Natural killer cell (primary cell): ENCODE measurements around the gene MOV10L1. TPM values are rescaled to one million over a fixed set of nuclear protein-coding genes. Genes with fewer than 3 reads are reported as not detected.
A peak's percentile ranks its signal among the peaks of the same experiment; 100 is the strongest.

ENCODE experiments used
- ATAC-seq, 3 donors: fragments of 150-1000 bp in 2 of 3; fragments of 200-7000 bp in 1 of 3; cut with Tn5 transposase; 1 replicate in 1 of 3; 2 replicates in 2 of 3; pipeline ENCODE4 v1.10.0; 2021; ENCODE audit warnings: mild to moderate bottlenecking in 2 of 3, moderate library complexity in 2 of 3
- DNase-seq, 2 donors: peaks; one replicate each; pipeline versions ENCODE4 v3.0.0 to v3.0.0-alpha.2; 2013 to 2021; ENCODE audit warnings: mixed read lengths in 1 of 2
- H3K27ac ChIP-seq: one replicate; pipeline ENCODE4 v1.5.1; 2013; ENCODE audit warnings: mild to moderate bottlenecking, low read length
- H3K27me3 ChIP-seq: one replicate; pipeline ENCODE4 v1.6.1; 2013; ENCODE audit warnings: low read length; ENCODE audit not compliant: control insufficient read depth, insufficient read depth
- H3K36me3 ChIP-seq: one replicate; pipeline ENCODE4 v1.6.1; 2013; ENCODE audit warnings: low read length; ENCODE audit not compliant: control insufficient read depth, insufficient read depth
- H3K4me1 ChIP-seq: one replicate; pipeline ENCODE4 v1.6.1; 2013; ENCODE audit warnings: low read length; ENCODE audit not compliant: control insufficient read depth, insufficient read depth
- H3K4me3 ChIP-seq: one replicate; pipeline ENCODE4 v1.5.1; 2013; ENCODE audit warnings: low read length
- H3K9me3 ChIP-seq: one replicate; pipeline ENCODE4 v1.6.1; 2013; ENCODE audit warnings: low read length; ENCODE audit not compliant: control insufficient read depth, insufficient read depth
- H3K27ac Mint-ChIP-seq, 2 donors: one replicate each; pipeline ENCODE4 v1.8.0; 2022; ENCODE audit warnings: mild to moderate bottlenecking in 2 of 2, mixed read lengths in 2 of 2, moderate library complexity in 1 of 2
- H3K27me3 Mint-ChIP-seq, 2 donors: one replicate each; pipeline ENCODE4 v1.8.0; 2022; ENCODE audit warnings: low read depth in 2 of 2, mixed read lengths in 2 of 2
- H3K36me3 Mint-ChIP-seq: one replicate; pipeline ENCODE4 v1.8.0; 2022; ENCODE audit warnings: mixed read lengths
- H3K4me1 Mint-ChIP-seq, 2 donors: one replicate each; pipeline ENCODE4 v1.8.0; 2022; ENCODE audit warnings: mixed read lengths in 2 of 2
- H3K4me3 Mint-ChIP-seq: one replicate; pipeline ENCODE4 v1.8.0; 2022; ENCODE audit warnings: mild to moderate bottlenecking, moderate library complexity, mixed read lengths
- H3K9me3 Mint-ChIP-seq, 2 donors: one replicate each; pipeline ENCODE4 v1.8.0; 2022; ENCODE audit warnings: mixed read lengths in 2 of 2
- WGBS: methylation state at CpG from one replicate; pipeline ENCODE4 v1.1.7; 2013; ENCODE audit warnings: missing lambda C conversion rate; ENCODE audit not compliant: insufficient coverage; 5-methylcytosine and 5-hydroxymethylcytosine counted together
- intact Hi-C: fragments of 100-400 bp; cut with micrococcal nuclease; formaldehyde crosslinking; loops from one replicate; pipeline ENCODE4 v1.14.2; 2022
- total RNA-seq, 4 donors: library from RNA; stranded (reverse); fragments of 120-200 nt in 1 of 4; gene quantifications; one replicate each; pipeline versions ENCODE4 v1.2.3 to v1.2.4, GENCODE V29; 2013 to 2022
- TF ChIP-seq, protein P1 (sequence below): fragments of 200-600 bp; IDR thresholded peaks from one replicate; pipeline ENCODE4 v1.8.0; 2022; ENCODE audit warnings: antibody characterized with exemption

MOV10L1 gene
- total RNA-seq, 3 donors from 2014 or later (not counting 1 experiment from before 2014, with no cell fraction given) = 1.0 to 1.7 TPM; not detected in 1

DNA sequence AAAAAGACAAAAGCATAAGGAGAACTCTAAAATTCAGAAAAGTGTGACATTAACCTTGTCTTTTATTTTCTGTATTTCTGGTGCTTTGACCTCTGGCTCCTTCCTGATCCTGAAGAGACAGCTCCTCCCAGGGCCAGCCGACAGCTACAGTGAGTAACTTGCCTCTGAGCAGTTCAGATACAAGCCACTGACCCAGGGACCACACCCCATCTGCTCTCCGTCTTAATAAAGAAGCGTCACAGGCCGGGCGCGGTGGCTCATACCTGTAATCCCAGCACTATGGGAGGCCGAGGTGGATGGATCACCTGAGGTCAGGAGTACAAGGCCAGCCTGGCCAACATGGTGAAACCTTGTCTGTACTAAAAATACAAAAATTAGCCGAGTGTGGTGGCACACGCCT is 11.0 kb upstream of the MOV10L1 start:
- Histone ChIP-seq H3K27ac (no peak overlapping the region), H3K4me3 (no peak overlapping the region), H3K27me3 (no peaks in the 10 kb centered on the region), H3K4me1 (peaks cover 10% of the 10 kb centered on the region), H3K36me3 (peaks cover 27% of the 10 kb centered on the region), H3K9me3 (no peaks in the 10 kb centered on the region)
- ATAC-seq (no peak), DNase-seq (no peak)
- TF ChIP-seq, protein P1, sequence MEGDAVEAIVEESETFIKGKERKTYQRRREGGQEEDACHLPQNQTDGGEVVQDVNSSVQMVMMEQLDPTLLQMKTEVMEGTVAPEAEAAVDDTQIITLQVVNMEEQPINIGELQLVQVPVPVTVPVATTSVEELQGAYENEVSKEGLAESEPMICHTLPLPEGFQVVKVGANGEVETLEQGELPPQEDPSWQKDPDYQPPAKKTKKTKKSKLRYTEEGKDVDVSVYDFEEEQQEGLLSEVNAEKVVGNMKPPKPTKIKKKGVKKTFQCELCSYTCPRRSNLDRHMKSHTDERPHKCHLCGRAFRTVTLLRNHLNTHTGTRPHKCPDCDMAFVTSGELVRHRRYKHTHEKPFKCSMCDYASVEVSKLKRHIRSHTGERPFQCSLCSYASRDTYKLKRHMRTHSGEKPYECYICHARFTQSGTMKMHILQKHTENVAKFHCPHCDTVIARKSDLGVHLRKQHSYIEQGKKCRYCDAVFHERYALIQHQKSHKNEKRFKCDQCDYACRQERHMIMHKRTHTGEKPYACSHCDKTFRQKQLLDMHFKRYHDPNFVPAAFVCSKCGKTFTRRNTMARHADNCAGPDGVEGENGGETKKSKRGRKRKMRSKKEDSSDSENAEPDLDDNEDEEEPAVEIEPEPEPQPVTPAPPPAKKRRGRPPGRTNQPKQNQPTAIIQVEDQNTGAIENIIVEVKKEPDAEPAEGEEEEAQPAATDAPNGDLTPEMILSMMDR = no peak
- WGBS = 86% methylated on average over 9 of the region's 9 CpGs
- Mint-ChIP-seq H3K27ac (no peak overlapping the region), H3K36me3 (peaks cover 7% of the 10 kb centered on the region), H3K9me3 (no peaks in the 10 kb centered on the region), H3K4me1 (peaks cover 18 to 35% of the 10 kb centered on the region in 2 donors), H3K4me3 (no peak overlapping the region), H3K27me3 (no peaks in the 10 kb centered on the region)
- intact Hi-C loops = no loop called here

DNA sequence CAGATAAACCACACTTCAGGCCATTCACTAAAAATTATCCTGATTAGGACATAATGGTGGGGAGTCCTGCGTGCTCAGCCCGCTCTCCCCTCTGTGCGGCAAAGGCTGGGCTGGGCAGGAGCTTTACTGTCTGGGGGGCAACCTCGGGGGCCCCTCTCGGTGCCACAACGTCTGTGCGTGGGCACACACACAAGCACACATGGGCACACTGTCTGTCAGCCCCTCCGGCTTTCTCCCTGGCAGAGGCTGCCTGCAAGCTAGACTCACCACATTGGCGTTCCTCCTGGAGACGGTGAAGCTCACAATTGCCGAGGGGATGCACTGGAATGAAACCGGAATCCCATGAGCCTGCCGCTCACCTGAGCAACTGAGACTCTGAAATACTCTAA is 9.7 kb upstream of the MOV10L1 start:
- ATAC-seq = no peak
- no peak overlapping the region for H3K27ac ChIP-seq
- TF ChIP-seq, protein P1 = no peak
- H3K9me3 ChIP-seq = no peaks in the 10 kb centered on the region
- 94% methylated on average over 13 of the region's 13 CpGs for WGBS
- intact Hi-C loops = no loop called here
- Mint-ChIP-seq H3K27me3 (no peaks in the 10 kb centered on the region), H3K9me3 (no peaks in the 10 kb centered on the region), H3K27ac (no peak overlapping the region), H3K4me1 (peaks cover 18 to 41% of the 10 kb centered on the region in 2 donors), H3K36me3 (peaks cover 7% of the 10 kb centered on the region), H3K4me3 (no peak overlapping the region)
- H3K27me3 ChIP-seq = no peaks in the 10 kb centered on the region
- H3K4me1 ChIP-seq = peaks cover 20% of the 10 kb centered on the region
- no peak overlapping the region for H3K4me3 ChIP-seq
- DNase-seq = no peak
- peaks cover 22% of the 10 kb centered on the region for H3K36me3 ChIP-seq

DNA sequence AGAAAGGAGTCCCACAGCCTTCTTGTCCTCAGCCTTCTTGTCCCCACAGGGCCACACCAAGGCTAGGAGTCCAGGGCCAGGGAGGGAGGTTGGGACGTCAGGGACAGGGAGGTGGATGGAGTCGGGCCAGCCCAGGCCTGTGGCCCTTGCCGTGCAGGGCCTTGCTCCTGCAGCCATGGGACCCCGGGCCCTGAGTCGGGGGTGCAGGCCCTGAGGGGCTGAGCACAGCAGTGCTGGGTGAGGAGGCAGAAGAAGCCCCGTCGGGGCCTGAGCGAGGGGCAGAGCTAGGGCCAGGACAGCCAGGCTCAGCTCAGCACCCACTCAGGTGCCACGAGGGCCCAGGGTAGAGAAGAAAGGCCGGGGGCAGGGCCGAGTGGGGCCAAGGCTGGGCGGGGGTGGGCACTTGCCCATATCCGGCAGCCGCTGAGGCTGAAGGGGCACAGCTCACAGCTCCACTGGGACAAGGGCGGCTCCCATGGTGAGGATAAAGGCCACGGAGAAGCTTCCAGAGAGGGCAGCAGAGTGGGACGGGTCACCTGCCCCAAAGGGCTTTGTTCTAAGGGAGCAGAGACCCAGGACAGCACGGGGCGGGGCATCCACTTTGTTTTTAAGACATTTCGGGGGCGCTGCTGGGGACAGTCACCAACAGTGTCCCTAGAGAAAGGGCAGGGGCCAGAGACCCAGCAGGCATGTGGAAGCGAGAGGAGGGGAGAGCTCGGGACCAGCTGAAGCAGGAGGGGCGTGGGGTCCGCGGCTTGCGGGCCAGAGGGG is 8.2 kb upstream of the MOV10L1 start:
- ATAC-seq = no peak
- 89% methylated on average over 27 of the region's 27 CpGs for WGBS
- H3K27me3 ChIP-seq = no peaks in the 10 kb centered on the region
- H3K4me3 ChIP-seq = no peak overlapping the region
- H3K36me3 ChIP-seq = peaks cover 16% of the 10 kb centered on the region
- H3K27ac Mint-ChIP-seq = peak overlapping the region; percentile 65 to 71
- H3K27ac ChIP-seq = no peak overlapping the region
- peak overlapping the region; percentile 81 for H3K4me3 Mint-ChIP-seq
- H3K4me1 ChIP-seq = peaks cover 20% of the 10 kb centered on the region
- H3K4me1 Mint-ChIP-seq = peaks cover 18 to 35% of the 10 kb centered on the region in 2 donors
- no peaks in the 10 kb centered on the region for H3K9me3 ChIP-seq
- TF ChIP-seq, protein P1 = no peak
- H3K36me3 Mint-ChIP-seq = peaks cover 3% of the 10 kb centered on the region
- no peaks in the 10 kb centered on the region for H3K9me3 Mint-ChIP-seq
- DNase-seq = no peak
- no peaks in the 10 kb centered on the region for H3K27me3 Mint-ChIP-seq
- intact Hi-C loops = no loop called here
